CMK (cell line): Measurements from ENCODE around the gene GALNT11.
"Not testable (repeated sequence)": the region's sequence is repeated elsewhere in the genome, so short reads cannot be mapped to it uniquely, and the experiment has no call there.

Source experiments
- DNase-seq: peaks from one replicate; pipeline ENCODE4 v3.0.0-alpha.2; 2010; ENCODE audit warnings: low read depth

Gene GALNT11

GRCh38 chr7:152075379-152075778, 49.9 kb downstream of the GALNT11 start:
- DNase-seq = not testable (repeated sequence)

- peak; percentile 2 for DNase-seq
Observed at GRCh38 chr7:152076324-152076821, 50.9 kb downstream of the GALNT11 start.

GRCh38 chr7:152076940-152077933, 51.8 kb downstream of the GALNT11 start:
- no peak for DNase-seq

- DNase-seq = no peak
Observed at GRCh38 chr7:152078025-152078424, 52.6 kb downstream of the GALNT11 start.

- no peak for DNase-seq
Observed at GRCh38 chr7:152078786-152079185, 53.3 kb downstream of the GALNT11 start.

GRCh38 chr7:152081088-152081487, 55.6 kb downstream of the GALNT11 start:
- DNase-seq = no peak

GRCh38 chr7:152082073-152082721, 56.7 kb downstream of the GALNT11 start:
- DNase-seq = not testable (repeated sequence)

- no peak for DNase-seq
Observed at GRCh38 chr7:152085131-152085530, 59.7 kb downstream of the GALNT11 start.

- no peak for DNase-seq
Observed at GRCh38 chr7:152086513-152086912, 61.0 kb downstream of the GALNT11 start.

- DNase-seq = no peak
Observed at GRCh38 chr7:152089183-152089582, 63.7 kb downstream of the GALNT11 start.

GRCh38 chr7:152090747-152091146, 65.3 kb downstream of the GALNT11 start:
- no peak for DNase-seq

GRCh38 chr7:152093717-152094116, 68.2 kb downstream of the GALNT11 start:
- DNase-seq = no peak

- no peak for DNase-seq
Observed at GRCh38 chr7:152095771-152096170, 70.3 kb downstream of the GALNT11 start.

GRCh38 chr7:152097330-152097729, 71.9 kb downstream of the GALNT11 start:
- no peak for DNase-seq

- no peak for DNase-seq
Observed at GRCh38 chr7:152103066-152103465, 77.6 kb downstream of the GALNT11 start.

- DNase-seq = no peak
Observed at GRCh38 chr7:152103691-152104090, 78.2 kb downstream of the GALNT11 start.

- DNase-seq = no peak
Observed at GRCh38 chr7:152105205-152105604, 79.7 kb downstream of the GALNT11 start.

GRCh38 chr7:152106990-152107389, 81.5 kb downstream of the GALNT11 start:
- no peak for DNase-seq

- DNase-seq = no peak
Observed at GRCh38 chr7:152107945-152108344, 82.5 kb downstream of the GALNT11 start.

- no peak for DNase-seq
Observed at GRCh38 chr7:152108359-152108758, 82.9 kb downstream of the GALNT11 start.

GRCh38 chr7:152112829-152113228, 87.4 kb downstream of the GALNT11 start:
- DNase-seq = no peak

GRCh38 chr7:152115021-152115718, 89.7 kb downstream of the GALNT11 start:
- no peak for DNase-seq
